Immature natural killer cell (primary cell): ENCODE data around the gene RC3H2. TPM values are rescaled to one million over a fixed set of nuclear protein-coding genes. Genes with fewer than 3 reads are reported as not detected.
"Not testable (repeated sequence)": the region's sequence is repeated elsewhere in the genome, so short reads cannot be mapped to it uniquely, and the experiment has no call there.

ENCODE experiments used
- DNase-seq, 3 donors: peaks; one replicate each; pipeline ENCODE4 v3.0.0; 2022; ENCODE audit warnings: mixed read lengths in 1 of 3
- H3K27ac Mint-ChIP-seq, 6 donors: one replicate each; pipeline ENCODE4 v1.8.0; 2020; ENCODE audit warnings: mixed read lengths in 6 of 6, mild to moderate bottlenecking in 5 of 6, inconsistent platforms in 4 of 6, moderate library complexity in 3 of 6
- H3K27me3 Mint-ChIP-seq, 3 donors: one replicate each; pipeline ENCODE4 v1.8.0; 2020 to 2021; ENCODE audit warnings: low read depth in 3 of 3, mild to moderate bottlenecking in 3 of 3, mixed read lengths in 3 of 3, moderate library complexity in 3 of 3, inconsistent platforms in 1 of 3
- H3K36me3 Mint-ChIP-seq, 3 donors: one replicate each; pipeline ENCODE4 v1.8.0; 2020; ENCODE audit warnings: mixed read lengths in 3 of 3, inconsistent platforms in 2 of 3, mild to moderate bottlenecking in 2 of 3
- H3K4me1 Mint-ChIP-seq, 2 donors: one replicate each; pipeline ENCODE4 v1.8.0; 2020; ENCODE audit warnings: inconsistent platforms in 2 of 2, mild to moderate bottlenecking in 2 of 2, mixed read lengths in 2 of 2, moderate library complexity in 1 of 2
- H3K4me3 Mint-ChIP-seq, 5 donors: one replicate each; pipeline ENCODE4 v1.8.0; 2020; ENCODE audit warnings: mild to moderate bottlenecking in 5 of 5, mixed read lengths in 5 of 5, inconsistent platforms in 3 of 5, moderate library complexity in 3 of 5
- H3K9me3 Mint-ChIP-seq, 6 donors: one replicate each; pipeline ENCODE4 v1.8.0; 2020; ENCODE audit warnings: mild to moderate bottlenecking in 6 of 6, mixed read lengths in 6 of 6, inconsistent platforms in 4 of 6, moderate library complexity in 3 of 6
- polyA plus RNA-seq, 3 donors: library from polyadenylated mRNA; unstranded; fragments of 300-500 nt; fragmentation: Illumina TruSeq; gene quantifications; one replicate each; pipeline ENCODE4 v1.2.3, GENCODE V29; 2021

RC3H2 gene
- polyA plus RNA-seq, 3 donors from 2014 or later: 18.1 to 26.8 (median 23.7) TPM

- Mint-ChIP-seq H3K27me3 (peaks cover 4 to 10% (median 6%) of the 10 kb centered on the region in 3 donors), H3K4me1 (peaks cover 42 to 55% of the 10 kb centered on the region in 2 donors), H3K36me3 (peaks cover 0 to 6% (median 4%) of the 10 kb centered on the region in 3 donors), H3K4me3 (peak overlapping the region; percentile 82 to 93 (median 93)), H3K9me3 (no peaks in the 10 kb centered on the region), H3K27ac (peak overlapping the region; percentile 82 to 96 (median 92))
- DNase-seq: peak in 1 of 3 donors; percentile 26
Measured at GRCh38 chr9:122904466-122904822, 715 bp downstream of the RC3H2 start.

- peak overlapping the region; percentile 79 to 95 (median 90) for H3K27ac Mint-ChIP-seq
- no peaks in the 10 kb centered on the region for H3K9me3 Mint-ChIP-seq
- peaks cover 4 to 10% (median 6%) of the 10 kb centered on the region in 3 donors for H3K27me3 Mint-ChIP-seq
- H3K36me3 Mint-ChIP-seq: peaks cover 0 to 7% (median 4%) of the 10 kb centered on the region in 3 donors
- peak overlapping the region; percentile 57 to 84 (median 75) for H3K4me3 Mint-ChIP-seq
- H3K4me1 Mint-ChIP-seq: peaks cover 61 to 83% of the 10 kb centered on the region in 2 donors
- peak; percentile 24 to 43 (median 35) for DNase-seq
Measured at GRCh38 chr9:122900791-122901190, 4.4 kb downstream of the RC3H2 start.

- H3K27me3 Mint-ChIP-seq: peaks cover 0 to 2% (median 0%) of the 10 kb centered on the region in 3 donors
- H3K4me3 Mint-ChIP-seq: peak overlapping the region in 1 of 5 donors; percentile 21
- H3K36me3 Mint-ChIP-seq: peaks cover 0 to 14% (median 4%) of the 10 kb centered on the region in 3 donors
- H3K4me1 Mint-ChIP-seq: peaks cover 40 to 64% of the 10 kb centered on the region in 2 donors
- DNase-seq: no peak
- H3K27ac Mint-ChIP-seq: peak overlapping the region in 5 of 6 donors; percentile 11 to 88 (median 58)
- no peaks in the 10 kb centered on the region for H3K9me3 Mint-ChIP-seq
Measured at GRCh38 chr9:122897969-122898368, 7.2 kb downstream of the RC3H2 start.

GRCh38 chr9:122888480-122888879 lies 16.7 kb downstream of the RC3H2 start:
- Mint-ChIP-seq H3K27me3 (peaks cover 0 to 3% (median 2%) of the 10 kb centered on the region in 3 donors), H3K27ac (peak overlapping the region in 1 of 6 donors; percentile 22), H3K4me3 (no peak overlapping the region), H3K36me3 (peaks cover 4 to 28% (median 24%) of the 10 kb centered on the region in 3 donors), H3K9me3 (no peaks in the 10 kb centered on the region), H3K4me1 (peaks cover 4 to 7% of the 10 kb centered on the region in 2 donors)
- no peak for DNase-seq

- Mint-ChIP-seq H3K4me1 (no peaks in the 10 kb centered on the region), H3K27me3 (no peaks in the 10 kb centered on the region), H3K36me3 (peaks cover 4 to 38% (median 19%) of the 10 kb centered on the region in 3 donors), H3K4me3 (no peak overlapping the region), H3K27ac (no peak overlapping the region), H3K9me3 (no peaks in the 10 kb centered on the region)
- DNase-seq: no peak
Measured at GRCh38 chr9:122883125-122883524, 22.0 kb downstream of the RC3H2 start.

- Mint-ChIP-seq H3K36me3 (peaks cover 11 to 53% (median 33%) of the 10 kb centered on the region in 3 donors), H3K4me3 (no peak overlapping the region), H3K27me3 (peaks cover 0 to 2% (median 0%) of the 10 kb centered on the region in 3 donors), H3K9me3 (no peaks in the 10 kb centered on the region), H3K4me1 (peaks cover 1 to 10% of the 10 kb centered on the region in 2 donors), H3K27ac (no peak overlapping the region)
- DNase-seq: no peak
Measured at GRCh38 chr9:122879443-122879842, 25.7 kb downstream of the RC3H2 start.

GRCh38 chr9:122875523-122875922 lies 29.6 kb downstream of the RC3H2 start:
- peak overlapping the region in 4 of 6 donors; percentile 4 to 81 (median 16) for H3K27ac Mint-ChIP-seq
- no peak for DNase-seq
- peaks cover 0 to 2% (median 0%) of the 10 kb centered on the region in 3 donors for H3K27me3 Mint-ChIP-seq
- no peaks in the 10 kb centered on the region for H3K9me3 Mint-ChIP-seq
- no peak overlapping the region for H3K4me3 Mint-ChIP-seq
- H3K36me3 Mint-ChIP-seq: peaks cover 16 to 55% (median 31%) of the 10 kb centered on the region in 3 donors
- H3K4me1 Mint-ChIP-seq: peaks cover 1 to 10% of the 10 kb centered on the region in 2 donors

GRCh38 chr9:122867276-122867675 lies 37.9 kb downstream of the RC3H2 start:
- not testable (repeated sequence) for H3K27ac Mint-ChIP-seq, DNase-seq, H3K4me3 Mint-ChIP-seq, H3K27me3 Mint-ChIP-seq, H3K4me1 Mint-ChIP-seq, H3K9me3 Mint-ChIP-seq
- peaks cover 0 to 28% (median 7%) of the 10 kb centered on the region in 3 donors for H3K36me3 Mint-ChIP-seq

GRCh38 chr9:122866079-122866478 lies 39.1 kb downstream of the RC3H2 start:
- Mint-ChIP-seq H3K27ac (peak overlapping the region in 1 of 6 donors; percentile 75), H3K36me3 (peaks cover 0 to 22% (median 7%) of the 10 kb centered on the region in 3 donors), H3K9me3 (no peaks in the 10 kb centered on the region), H3K27me3 (no peaks in the 10 kb centered on the region), H3K4me1 (peaks cover 0 to 11% of the 10 kb centered on the region in 2 donors), H3K4me3 (no peak overlapping the region)
- no peak for DNase-seq

- H3K27ac Mint-ChIP-seq: peak overlapping the region in 2 of 6 donors; percentile 29 to 42
- no peaks in the 10 kb centered on the region for H3K9me3 Mint-ChIP-seq
- no peaks in the 10 kb centered on the region for H3K27me3 Mint-ChIP-seq
- peaks cover 0 to 17% (median 7%) of the 10 kb centered on the region in 3 donors for H3K36me3 Mint-ChIP-seq
- no peak for DNase-seq
- peaks cover 0 to 11% of the 10 kb centered on the region in 2 donors for H3K4me1 Mint-ChIP-seq
- no peak overlapping the region for H3K4me3 Mint-ChIP-seq
Measured at GRCh38 chr9:122865300-122865699, 39.9 kb downstream of the RC3H2 start.

GRCh38 chr9:122863407-122863806 lies 41.8 kb downstream of the RC3H2 start:
- peaks cover 0 to 11% of the 10 kb centered on the region in 2 donors for H3K4me1 Mint-ChIP-seq
- no peak for DNase-seq
- no peak overlapping the region for H3K4me3 Mint-ChIP-seq
- H3K27me3 Mint-ChIP-seq: no peaks in the 10 kb centered on the region
- H3K36me3 Mint-ChIP-seq: peaks cover 4 to 19% (median 15%) of the 10 kb centered on the region in 3 donors
- no peaks in the 10 kb centered on the region for H3K9me3 Mint-ChIP-seq
- H3K27ac Mint-ChIP-seq: peak overlapping the region in 3 of 6 donors; percentile 1 to 30 (median 13)

- H3K4me1 Mint-ChIP-seq: peaks cover 0 to 6% of the 10 kb centered on the region in 2 donors
Measured at GRCh38 chr9:122860319-122861142, 44.6 kb downstream of the RC3H2 start.

GRCh38 chr9:122857815-122858214 lies 47.3 kb downstream of the RC3H2 start:
- Mint-ChIP-seq H3K9me3 (no peaks in the 10 kb centered on the region), H3K4me3 (no peak overlapping the region), H3K36me3 (peaks cover 20 to 53% (median 34%) of the 10 kb centered on the region in 3 donors), H3K27me3 (no peaks in the 10 kb centered on the region), H3K4me1 (peaks cover 0 to 6% of the 10 kb centered on the region in 2 donors), H3K27ac (no peak overlapping the region)
- DNase-seq: no peak

More at GRCh38 chr9:122860319-122861142, 44.6 kb downstream of the RC3H2 start:
- Mint-ChIP-seq H3K27ac (no peak overlapping the region), H3K27me3 (no peaks in the 10 kb centered on the region), H3K9me3 (no peaks in the 10 kb centered on the region), H3K4me3 (no peak overlapping the region), H3K36me3 (peaks cover 10 to 37% (median 25%) of the 10 kb centered on the region in 3 donors)
- DNase-seq: no peak
